Testis (tissue), 2 donors: ENCODE measurements around the gene SYDE2.

ENCODE experiments used
- CTCF ChIP-seq, 3 experiments: fragments of 450-650 bp in 2 of 3; fragments of 200-600 bp in 1 of 3; sonication (generic) in 1 of 3; IDR thresholded peaks; one replicate each; pipeline ENCODE4 v1.5.1; 2016 to 2019; ENCODE audit warnings: antibody characterized with exemption in 3 of 3, mild to moderate bottlenecking in 2 of 3, moderate library complexity in 1 of 3
- POLR2A ChIP-seq: fragments of 450-650 bp; IDR thresholded peaks from one replicate; pipeline ENCODE4 v1.6.1; 2017; ENCODE audit warnings: antibody characterized with exemption, mild to moderate bottlenecking, moderate library complexity

- TF ChIP-seq CTCF (IDR thresholded peaks at IDR 0.05) (no peak), POLR2A (no peak)
Observed at GRCh38 chr1:85121744-85122143, 79.1 kb downstream of the SYDE2 start.
